GM04504 (cell line): ENCODE results near the gene TFCP2L1.
"Not testable (repeated sequence)": the region's sequence is repeated elsewhere in the genome, so short reads cannot be mapped to it uniquely, and the experiment has no call there.

Source experiments
- DNase-seq: peaks from one replicate; pipeline ENCODE4 v3.0.0-alpha.2; 2012; ENCODE audit warnings: low read depth

TFCP2L1 gene

DNA sequence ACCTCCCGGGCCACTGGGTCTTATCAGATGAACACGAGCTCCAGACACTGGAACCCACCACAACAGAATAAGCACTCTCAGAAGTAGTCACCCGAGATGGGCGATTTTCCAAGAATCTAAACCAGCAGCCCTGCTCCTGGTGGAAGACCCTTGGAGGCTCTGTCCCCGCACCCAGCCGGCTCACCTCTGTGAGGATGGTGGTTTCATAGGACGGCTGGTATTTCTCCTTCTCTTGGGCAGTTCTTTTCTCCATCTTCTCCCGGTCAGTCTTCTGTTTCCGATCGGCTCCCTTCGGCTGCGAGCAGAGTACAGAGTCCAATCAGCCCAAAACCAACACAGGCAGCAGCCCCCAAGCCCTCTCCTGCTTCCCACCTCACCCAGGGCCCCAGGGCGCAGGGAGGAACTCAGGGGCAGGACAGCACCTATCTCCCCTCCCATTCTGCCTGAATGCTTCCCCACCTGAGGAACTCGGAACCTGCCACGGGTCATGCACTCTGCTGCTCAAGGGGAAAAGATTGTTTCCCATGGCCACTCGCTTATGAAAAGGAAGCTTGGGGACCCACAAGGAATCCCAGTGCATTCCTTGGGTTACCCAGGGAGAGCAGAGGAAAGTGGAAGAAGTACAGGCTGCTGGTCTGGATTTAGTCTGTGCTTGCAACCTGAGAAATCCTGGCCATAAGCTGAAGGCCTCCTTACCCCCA, 42.7 kb downstream of the TFCP2L1 start:
- DNase-seq = no peak

DNA sequence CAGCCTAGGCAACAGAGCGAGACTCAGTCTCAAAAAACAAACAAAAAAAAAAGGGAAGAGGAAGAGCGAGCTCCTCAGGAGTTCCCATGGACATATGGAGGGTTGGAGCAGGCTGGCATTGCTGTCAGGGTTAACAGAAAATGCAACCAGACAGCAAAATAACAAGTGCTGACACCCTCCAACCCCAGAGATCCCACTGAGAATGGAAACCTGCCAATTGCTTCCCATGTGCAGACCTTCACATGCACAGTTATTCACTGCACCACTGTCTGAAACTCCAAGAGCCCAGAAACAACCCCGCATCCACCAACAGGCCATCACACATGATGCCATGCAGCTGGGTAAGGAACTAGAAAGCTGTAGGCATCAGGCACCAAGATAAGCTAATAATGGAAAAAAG, 43.5 kb downstream of the TFCP2L1 start:
- DNase-seq = no peak

DNA sequence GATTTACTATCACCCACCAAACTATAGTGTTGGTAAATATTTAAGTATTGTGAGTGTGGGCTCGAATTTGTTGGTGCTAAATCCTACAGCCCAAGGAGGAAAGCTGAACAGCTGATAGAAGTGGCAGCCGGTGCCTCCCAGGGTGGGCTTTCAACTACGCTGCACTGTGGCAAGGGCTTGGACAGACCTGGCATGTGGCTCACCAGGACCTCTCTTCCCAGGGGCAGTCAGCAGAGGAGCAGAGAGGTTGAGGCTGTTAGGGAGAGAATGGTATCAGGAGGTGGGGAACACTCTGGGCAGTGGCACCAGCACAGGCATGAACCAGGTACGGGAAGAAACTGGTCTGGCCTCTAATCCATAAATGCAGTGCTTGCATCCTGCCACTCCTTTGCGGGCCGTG, 44.6 kb downstream of the TFCP2L1 start:
- DNase-seq = no peak

DNA sequence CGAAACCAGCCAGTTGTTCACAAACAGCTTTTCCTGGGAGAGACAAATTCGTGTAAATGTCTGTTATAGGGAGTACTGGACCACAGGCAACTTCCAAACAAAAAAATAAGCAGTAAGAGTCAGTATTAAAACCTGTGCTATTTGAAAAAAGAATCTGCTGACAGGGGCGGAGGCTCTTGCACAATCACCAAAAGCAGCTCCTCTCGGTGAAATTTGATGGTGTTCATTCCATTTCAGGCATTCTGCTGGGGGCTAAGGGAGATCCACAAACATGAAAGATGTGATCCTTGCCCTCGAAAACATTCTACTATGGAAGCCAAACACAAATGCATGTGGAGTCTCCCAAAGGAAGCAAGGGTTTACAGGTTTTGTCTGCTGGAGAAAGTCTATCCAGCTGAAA, 45.0 kb downstream of the TFCP2L1 start:
- DNase-seq = no peak

DNA sequence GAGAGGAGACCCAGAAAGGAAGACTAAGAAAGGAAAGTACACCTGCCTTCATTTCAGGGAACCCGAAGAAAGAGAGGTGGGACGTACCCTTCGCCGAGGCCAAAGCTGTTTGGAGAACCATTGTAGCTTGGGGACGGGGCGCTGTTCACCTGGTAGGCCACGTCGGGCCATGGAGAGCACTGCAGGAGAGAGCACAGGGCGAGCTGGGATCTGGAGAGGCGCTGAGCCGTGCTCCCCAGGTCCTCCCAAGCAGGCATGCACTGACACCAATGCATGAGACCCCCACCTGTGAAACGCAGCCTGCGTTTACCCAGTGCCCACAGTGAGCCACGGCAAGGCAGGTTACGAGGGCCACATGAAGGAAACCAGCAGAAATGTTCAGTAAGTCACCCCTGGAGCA, 45.5 kb downstream of the TFCP2L1 start:
- no peak for DNase-seq

DNA sequence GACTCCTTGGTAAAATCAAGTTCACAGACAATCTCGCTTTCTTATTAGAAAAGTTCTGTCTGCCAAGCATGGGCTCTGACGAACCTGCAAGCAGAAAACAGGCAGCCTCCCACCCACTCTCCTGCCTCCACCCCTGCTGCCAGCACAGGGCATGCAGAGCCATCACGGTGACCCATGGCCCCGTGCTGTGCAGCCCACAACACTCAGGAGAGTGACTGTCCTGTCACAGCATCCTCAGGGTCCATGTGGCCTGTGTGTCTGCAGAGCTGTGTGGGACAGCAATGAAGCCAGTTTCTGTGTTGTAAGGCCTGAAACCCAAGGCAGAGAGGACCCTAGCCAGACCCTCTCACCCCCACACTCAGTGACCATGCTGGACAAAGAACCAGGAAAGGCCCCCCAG, 46.2 kb downstream of the TFCP2L1 start:
- no peak for DNase-seq

DNA sequence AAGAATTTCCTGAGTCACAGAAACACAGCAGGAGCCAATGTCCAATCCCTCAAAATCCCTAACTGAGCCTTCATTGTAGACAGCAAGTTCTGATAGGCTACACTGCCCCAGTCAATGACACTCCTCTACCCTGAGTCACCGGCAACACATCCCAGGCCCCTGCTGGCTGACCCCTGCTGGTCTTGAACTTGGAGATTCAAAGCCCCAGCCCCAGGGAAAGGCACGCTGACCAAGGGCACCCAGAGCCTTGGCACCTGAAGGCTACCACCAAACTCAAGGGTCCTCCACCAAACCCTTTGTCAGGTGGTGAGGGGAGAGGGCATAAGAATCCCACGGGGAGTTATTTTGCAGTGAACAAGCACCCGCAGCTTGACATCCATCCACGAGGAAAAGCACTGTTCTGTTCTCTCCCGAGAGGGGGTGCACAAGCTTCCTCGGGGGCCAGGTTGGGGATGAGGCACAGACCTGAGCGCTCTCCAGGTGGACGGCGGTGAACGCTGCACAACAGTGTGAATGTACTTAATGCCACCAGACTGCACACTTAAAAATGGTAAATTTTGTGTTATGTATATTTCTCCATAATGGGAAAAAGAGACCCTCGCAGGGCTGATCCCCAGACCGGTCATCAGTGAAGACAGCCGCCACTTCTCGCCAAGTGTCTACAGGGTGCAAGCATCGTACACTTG, 46.9 kb downstream of the TFCP2L1 start:
- DNase-seq = no peak

DNA sequence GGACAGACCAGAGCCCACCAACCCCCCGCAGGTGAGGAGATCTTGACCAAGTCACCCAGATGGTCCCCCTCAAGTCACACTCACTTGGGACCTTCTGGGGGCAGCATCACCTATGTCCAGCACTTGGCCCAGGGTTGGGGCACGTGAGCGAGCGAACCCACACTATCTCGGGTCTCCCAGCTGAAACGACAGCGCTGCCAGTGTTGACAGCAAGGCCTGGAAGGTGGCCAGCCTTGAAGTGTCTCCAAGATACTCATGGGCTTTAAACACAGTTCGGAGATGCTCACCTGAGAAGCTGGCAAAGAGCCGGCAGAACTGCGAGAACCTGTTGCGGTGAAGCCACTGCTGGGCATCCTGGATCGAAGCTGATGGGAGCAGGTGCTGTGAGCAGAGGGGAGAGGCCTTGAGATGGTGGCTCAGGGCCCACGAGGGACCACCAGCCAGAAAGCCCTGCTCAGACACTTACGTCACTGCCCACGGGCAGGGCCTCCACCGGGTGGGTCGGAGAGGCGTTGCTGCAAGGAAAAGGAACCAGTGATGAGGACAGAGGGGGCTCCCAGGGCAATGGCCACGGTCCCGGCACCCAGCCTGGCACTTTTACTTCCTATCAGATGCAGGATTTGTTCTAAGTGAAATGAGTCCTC, 47.5 kb downstream of the TFCP2L1 start:
- no peak for DNase-seq

DNA sequence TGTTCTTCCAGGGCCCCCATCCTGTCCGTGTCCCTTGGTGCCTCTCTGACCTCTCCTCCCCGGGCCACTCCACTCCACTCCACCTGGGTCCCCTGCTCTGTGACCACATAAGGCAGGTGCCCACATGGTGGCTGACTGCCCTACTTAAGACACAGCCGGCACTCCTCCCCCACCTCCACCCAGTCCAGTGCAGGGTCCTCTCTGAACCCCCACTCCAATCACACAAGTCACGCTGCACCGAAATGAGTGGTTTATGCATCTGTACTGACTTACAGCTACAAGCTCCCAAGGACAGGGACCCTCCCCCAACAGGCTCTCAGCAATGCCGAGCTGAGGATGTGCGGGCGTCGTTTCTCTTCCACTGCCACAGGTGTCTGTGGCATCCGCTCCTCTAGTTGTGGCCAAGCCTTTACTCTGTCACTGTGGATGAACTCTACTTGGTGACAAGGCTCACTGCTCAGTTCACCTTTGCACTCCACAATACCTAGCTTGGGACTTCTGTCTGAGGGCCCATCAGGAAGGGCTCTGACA, 48.3 kb downstream of the TFCP2L1 start:
- no peak for DNase-seq

DNA sequence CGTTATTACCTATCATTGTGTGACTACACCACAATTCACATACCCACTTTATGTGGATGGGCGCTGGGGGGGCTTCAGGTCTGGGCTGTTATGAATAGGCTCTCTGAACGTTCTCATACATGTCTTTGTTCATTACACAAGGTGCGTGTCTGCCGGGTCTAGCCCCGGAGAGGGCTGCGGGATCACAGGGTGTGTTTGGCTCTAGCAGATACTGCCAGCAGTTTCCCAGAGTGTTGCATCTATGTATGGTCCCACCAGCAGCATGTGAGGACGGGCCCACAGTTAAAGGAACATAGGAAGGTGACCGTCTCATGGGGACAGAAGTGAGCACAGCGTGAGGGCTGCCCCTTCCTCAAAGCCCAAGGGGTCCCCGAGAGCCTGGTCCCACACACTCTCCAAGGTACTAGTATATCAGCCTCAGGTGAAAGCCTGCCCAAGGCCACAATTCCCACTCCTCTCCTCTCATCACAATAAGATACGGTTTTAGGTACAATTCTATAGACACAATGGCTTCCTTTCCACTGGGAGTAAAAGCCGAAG, 48.8 kb downstream of the TFCP2L1 start:
- no peak for DNase-seq

DNA sequence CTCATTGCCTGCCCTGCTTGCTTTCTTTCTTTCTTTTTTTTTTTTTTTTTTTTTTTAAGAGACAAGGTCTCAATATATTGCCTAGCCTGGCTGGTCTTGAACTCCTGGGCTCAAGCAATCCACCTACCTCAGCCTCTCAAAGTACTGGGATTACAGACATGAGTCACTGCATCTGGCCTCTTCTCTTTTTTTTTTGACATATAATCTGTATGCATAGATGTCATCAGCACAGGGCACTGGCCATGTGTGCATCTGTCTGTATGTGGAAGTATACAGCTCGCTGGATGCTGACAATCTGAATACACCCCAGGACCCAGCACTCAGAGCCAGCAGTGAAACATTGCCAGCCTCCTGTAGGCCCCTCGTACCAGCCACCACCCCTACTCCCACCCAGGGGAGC, 49.5 kb downstream of the TFCP2L1 start:
- no peak for DNase-seq

DNA sequence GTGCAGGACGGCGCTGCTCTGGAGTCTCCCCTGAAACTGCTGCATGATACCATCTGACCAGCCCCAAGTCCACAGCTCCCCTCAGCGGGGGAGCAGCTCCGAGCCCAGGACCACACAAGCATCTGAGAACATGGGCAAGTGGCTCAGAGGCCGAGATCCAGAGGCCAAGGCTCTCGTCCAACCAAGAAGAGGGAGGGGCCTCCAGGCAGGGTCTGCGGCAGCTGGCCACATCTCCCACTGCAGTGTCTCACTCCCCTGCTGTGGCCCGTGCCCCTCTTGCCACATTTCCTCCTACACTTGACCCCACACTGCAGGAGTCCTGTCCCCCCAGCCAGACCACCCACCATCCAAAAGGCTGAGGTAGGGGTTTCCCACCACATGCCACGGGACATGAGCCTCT, 50.2 kb downstream of the TFCP2L1 start:
- no peak for DNase-seq

DNA sequence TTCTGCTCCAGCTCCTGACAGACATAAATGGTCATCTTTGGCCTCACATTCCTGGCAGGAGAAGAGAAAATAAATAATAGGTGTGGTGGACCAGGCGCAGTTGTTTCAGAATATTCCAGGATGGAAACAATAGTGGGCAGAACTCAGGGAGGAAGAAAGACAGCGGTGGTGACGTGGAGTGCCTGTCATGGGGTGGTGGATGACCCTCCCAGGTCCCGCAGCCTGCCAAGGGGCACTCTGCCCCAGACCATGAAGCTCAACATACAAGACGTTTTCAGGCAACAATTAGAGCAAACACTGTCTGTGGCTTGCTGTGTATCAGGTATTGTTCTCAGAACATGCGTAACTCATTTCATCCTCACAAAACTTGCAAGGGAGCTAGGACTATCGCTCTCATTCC, 50.9 kb downstream of the TFCP2L1 start:
- no peak for DNase-seq

DNA sequence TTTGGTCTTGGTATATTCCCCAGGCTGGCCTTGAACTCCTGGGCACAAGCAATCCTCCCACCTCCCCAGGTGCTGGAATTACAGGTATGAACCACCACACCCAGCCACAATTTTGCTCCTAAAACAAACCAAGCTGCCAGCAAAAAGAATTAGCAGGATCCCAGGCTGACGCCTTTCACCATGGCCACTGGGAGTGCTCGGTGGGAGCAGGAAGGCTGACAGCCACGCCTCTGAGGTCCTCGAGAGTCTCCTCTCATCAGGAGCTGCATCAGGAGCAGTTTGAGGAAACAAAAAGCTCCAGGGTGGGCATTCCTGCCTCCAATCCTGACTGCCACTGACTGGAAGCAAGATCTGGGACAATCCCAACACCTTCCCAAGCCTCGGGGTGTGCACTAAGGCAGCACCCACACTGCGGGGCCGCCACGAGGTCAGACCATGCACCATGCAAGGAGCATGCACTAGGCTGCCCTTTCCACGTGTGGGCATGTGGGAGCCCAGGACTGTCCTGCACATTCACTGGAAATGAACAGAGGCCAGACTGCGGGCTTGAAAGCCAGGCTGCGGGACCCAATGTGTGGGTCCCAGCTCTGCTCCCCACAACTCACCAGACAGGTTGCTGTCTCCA, 51.4 kb downstream of the TFCP2L1 start:
- DNase-seq = no peak

DNA sequence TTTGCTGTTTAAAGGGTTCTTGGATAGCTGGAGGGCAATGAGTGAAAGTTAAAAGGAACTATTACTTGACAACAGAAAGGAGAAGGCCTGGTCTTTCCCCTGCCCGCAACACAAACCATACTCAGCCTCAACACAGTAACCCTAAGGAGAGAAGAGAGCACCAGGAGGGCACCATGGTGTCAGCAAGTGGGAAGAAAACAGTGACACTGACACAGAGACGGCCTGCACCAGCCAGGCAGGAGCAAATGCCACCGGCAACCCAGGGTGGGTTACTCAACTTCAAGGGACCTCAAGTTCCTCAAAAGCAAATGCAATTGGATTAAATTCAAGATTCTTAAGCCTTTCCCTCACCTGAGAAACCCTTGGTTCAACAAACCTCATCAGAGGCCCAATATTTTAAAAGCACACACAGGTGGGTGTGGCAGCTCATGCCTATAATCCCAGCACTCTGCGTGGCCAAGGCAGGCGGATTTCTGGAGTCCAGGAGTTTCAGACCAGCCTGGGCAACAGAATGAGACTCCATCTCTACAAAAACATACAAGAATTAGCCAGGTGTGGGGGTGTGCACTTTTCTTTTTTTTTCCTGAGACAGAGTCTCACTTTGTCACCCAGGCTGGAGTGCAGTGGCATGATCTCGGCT, 52.3 kb downstream of the TFCP2L1 start:
- no peak for DNase-seq

DNA sequence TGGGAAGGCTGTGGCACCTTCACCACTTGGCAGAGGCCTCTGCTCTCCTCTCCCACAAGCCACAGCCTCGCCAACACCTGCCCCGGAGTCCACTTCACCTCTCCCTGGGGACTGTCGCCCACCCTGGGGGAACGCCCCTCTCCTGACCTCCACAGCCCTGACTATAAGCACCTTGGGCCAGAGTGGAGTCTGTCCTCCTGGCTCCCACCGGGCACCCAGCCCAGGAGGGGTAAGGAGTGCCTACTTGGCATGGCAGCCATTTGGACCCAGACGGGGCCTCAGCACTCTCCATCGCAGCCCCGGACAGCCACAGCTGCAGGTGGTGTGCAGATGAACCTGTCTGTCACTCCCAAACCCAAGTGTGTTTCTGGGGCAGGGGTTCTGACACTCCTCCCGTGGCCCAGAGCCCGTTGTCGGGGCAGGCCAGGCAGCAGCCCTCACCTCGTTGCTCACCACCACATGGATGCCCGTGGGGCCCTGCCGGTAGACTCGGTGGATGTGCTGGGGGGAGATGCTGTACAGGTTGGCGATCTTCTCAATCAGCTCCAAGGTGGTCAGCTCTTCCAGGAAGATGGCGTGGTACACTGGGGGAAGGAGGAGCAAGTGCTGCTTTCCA, 53.5 kb downstream of the TFCP2L1 start:
- DNase-seq = no peak

DNA sequence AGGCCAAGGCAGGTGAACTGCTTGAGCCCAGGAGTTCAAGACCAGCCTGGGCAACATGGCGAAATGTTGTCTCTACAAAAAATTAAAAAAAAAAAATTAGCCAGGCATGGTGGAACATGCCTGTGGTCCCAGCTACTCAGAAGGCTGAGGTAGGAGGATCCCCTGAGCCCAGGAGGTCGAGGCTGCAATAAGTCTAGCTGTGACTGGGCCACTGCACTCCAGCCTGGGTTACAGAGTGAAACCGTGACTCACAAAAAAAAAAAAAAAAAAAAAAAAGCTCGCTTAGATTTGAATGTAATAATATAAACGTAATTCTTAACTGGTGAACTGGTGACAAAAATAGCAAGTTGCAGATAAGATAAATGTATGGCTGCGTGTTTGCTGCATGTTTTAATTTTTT, 56.5 kb downstream of the TFCP2L1 start:
- no peak for DNase-seq

DNA sequence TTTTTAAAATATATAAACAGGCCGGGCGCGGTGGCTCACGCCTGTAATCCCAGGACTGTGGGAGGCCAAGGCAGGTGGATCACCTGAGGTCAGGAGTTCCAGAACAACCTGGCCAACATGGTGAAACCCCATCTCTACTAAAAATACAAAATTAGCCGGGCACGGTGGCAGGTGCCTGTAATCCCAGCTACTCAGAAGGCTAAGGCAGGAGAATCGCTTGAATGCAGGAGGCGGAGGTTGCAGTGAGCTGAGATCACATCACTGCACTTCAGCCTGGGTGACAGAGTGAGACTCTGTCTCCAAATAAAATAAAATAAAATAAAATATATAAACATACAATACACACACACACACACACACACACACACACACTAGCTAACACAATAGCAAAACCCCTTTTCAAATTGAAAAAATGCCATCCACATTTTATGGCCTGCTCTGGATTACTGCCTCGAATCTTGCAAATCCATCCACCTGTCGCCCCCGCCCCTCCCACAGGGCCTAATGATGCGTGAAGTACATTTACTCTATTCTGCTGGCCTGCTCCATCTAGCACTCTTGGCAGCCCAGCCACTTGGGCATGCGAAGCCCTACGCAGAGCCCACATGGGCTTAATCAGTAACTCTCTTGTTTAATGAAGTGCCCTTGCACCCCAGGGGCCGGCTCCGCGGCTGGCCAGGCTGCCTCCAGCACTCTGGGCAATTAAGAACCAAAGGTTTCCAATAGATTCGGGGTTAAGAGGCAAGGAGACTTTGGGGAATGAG, 57.4 kb downstream of the TFCP2L1 start:
- not testable (repeated sequence) for DNase-seq

DNA sequence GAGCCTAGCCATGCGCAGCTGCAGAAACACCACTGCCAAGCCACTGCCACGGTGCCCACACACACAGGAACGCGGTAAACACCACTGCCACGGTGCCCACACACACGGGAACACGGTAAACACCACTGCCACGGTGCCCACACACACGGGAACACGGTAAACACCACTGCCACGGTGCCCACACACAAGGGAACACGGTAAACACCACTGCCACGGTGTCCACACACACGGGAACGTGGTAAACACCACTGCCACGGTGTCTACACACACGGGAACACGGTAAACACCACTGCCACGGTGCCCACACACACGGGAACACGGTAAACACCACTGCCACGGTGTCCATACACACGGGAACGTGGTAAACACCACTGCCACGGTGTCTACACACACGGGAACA, 59.3 kb downstream of the TFCP2L1 start:
- DNase-seq = not testable (repeated sequence)

DNA sequence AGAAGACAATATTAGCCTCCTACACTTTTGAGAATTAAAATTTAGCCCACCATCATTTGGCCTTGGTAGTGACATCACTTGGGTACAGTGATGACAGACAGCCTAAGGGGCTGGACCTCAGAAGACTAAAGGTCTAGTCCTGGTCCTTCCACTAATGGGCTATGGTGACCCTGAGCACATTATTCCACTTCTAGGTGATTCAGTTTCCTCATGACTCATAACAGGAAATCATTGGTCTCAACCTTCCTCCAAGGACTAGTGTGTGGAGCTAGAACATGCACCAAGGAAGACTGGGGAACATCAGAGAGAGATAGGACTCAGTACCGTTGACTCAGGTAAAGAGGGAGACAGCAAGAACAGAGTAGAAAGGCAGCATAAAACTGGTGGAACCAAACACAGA, 64.0 kb downstream of the TFCP2L1 start:
- no peak for DNase-seq

DNA sequence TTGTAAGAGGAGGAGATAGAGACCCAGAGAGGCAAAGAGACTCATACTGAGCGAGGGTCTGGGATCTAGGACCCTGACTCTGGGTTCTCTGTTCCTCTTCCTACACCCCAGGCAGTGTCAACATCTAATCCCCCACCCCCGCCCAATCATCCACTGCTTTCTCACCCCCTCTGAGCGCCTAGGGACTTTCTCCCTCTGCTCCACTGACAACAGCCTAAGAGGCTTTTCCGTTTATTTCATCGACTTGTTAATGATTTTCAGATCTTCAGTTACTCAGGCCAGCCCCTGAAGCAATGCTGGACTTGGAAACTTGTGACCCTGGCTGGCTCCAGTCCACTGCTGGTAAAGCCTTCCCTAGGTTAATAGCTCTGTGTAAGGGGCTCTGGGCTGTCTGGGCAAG, 65.1 kb downstream of the TFCP2L1 start:
- no peak for DNase-seq
